SK-N-SH treated with all-trans-retinoic acid at 6 μM for 48 hours (cell line): ENCODE data around the gene SYT6.

ENCODE experiments used
- ZC3H10 ChIP-seq: fragments of 250-450 bp; sonication (Bioruptor Pico); IDR thresholded peaks from 2 replicates; pipeline ENCODE4 v1.5.1; 2021; ENCODE audit warnings: mild to moderate bottlenecking, moderate library complexity
- ZNF70 ChIP-seq: fragments of 450-650 bp; formaldehyde crosslinking; IDR thresholded peaks from 2 replicates; pipeline ENCODE4 v1.5.0; 2020; ENCODE audit warnings: mild to moderate bottlenecking, moderate library complexity
- TF ChIP-seq, protein P1 (sequence below): fragments of 250-450 bp; sonication (Bioruptor Pico); IDR thresholded peaks from 2 replicates; pipeline ENCODE4 v1.8.0; 2020; ENCODE audit warnings: mild to moderate bottlenecking, moderate library complexity, borderline replicate concordance
- TF ChIP-seq, protein P2 (sequence below): fragments of 250-450 bp; sonication (Bioruptor Pico); IDR thresholded peaks from 2 replicates; pipeline ENCODE4 v1.5.1; 2021; ENCODE audit warnings: mild to moderate bottlenecking, moderate library complexity

- no peak for TF ChIP-seq ZNF70 (CRISPR knock-in tag)
- TF ChIP-seq ZC3H10 (CRISPR knock-in tag), result no peak
- TF ChIP-seq, protein P1, sequence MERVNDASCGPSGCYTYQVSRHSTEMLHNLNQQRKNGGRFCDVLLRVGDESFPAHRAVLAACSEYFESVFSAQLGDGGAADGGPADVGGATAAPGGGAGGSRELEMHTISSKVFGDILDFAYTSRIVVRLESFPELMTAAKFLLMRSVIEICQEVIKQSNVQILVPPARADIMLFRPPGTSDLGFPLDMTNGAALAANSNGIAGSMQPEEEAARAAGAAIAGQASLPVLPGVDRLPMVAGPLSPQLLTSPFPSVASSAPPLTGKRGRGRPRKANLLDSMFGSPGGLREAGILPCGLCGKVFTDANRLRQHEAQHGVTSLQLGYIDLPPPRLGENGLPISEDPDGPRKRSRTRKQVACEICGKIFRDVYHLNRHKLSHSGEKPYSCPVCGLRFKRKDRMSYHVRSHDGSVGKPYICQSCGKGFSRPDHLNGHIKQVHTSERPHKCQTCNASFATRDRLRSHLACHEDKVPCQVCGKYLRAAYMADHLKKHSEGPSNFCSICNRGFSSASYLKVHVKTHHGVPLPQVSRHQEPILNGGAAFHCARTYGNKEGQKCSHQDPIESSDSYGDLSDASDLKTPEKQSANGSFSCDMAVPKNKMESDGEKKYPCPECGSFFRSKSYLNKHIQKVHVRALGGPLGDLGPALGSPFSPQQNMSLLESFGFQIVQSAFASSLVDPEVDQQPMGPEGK (CRISPR knock-in tag), result no peak
- TF ChIP-seq, protein P2, sequence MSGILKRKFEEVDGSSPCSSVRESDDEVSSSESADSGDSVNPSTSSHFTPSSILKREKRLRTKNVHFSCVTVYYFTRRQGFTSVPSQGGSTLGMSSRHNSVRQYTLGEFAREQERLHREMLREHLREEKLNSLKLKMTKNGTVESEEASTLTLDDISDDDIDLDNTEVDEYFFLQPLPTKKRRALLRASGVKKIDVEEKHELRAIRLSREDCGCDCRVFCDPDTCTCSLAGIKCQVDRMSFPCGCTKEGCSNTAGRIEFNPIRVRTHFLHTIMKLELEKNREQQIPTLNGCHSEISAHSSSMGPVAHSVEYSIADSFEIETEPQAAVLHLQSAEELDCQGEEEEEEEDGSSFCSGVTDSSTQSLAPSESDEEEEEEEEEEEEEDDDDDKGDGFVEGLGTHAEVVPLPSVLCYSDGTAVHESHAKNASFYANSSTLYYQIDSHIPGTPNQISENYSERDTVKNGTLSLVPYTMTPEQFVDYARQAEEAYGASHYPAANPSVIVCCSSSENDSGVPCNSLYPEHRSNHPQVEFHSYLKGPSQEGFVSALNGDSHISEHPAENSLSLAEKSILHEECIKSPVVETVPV, result no peak
These were observed 19.2 kb downstream of the SYT6 start for GRCh38 chr1:114134518-114134917.
